Measurements from ENCODE around the gene TNRC18.

GRCh38 chr7:5394264-5395105 lies 29.1 kb downstream of the TNRC18 start:
- no peak for TF ChIP-seq EZH2 (IDR thresholded peaks at IDR 0.05; ENCODE audit: borderline replicate concordance)
- TF ChIP-seq EZH2phosphoT487 (IDR thresholded peaks at IDR 0.05; ENCODE audit: low read depth, severe bottlenecking, unreplicated experiment): no peak
